ENCODE measurements around the gene FRMD1. TPM values are rescaled to one million over a fixed set of nuclear protein-coding genes. Genes with fewer than 3 reads are reported as not detected.

Gene FRMD1
- polyA plus RNA-seq, 3 donors, result not detected

- H3K4me3 Mint-ChIP-seq, result no peak overlapping the region
- H3K36me3 ChIP-seq (replicated peaks in 1 of 2; ENCODE audit: control insufficient read depth in 1 of 2, insufficient read depth in 2 of 2, low read length in 2 of 2), result no peaks in the 10 kb centered on the region
- H3K36me3 Mint-ChIP-seq, result peaks cover 3 to 4% of the 10 kb centered on the region in 2 donors
- H3K27ac ChIP-seq (ENCODE audit: low read depth in 1 of 2, low read length in 2 of 2), result no peak overlapping the region
- peaks cover 76 to 80% of the 10 kb centered on the region in 2 donors for H3K9me3 ChIP-seq (replicated peaks in 1 of 2; ENCODE audit: control insufficient read depth in 1 of 2, insufficient read depth in 1 of 2, low read length in 2 of 2)
- H3K4me2 ChIP-seq (replicated peaks; ENCODE audit: extremely low read depth, low read length, poor library complexity, severe bottlenecking), result no peak overlapping the region
- H3K27ac Mint-ChIP-seq, result no peak overlapping the region
- no peaks in the 10 kb centered on the region for H3K4me1 Mint-ChIP-seq
- peaks cover 35 to 86% (median 74%) of the 10 kb centered on the region in 7 donors for H3K9me3 Mint-ChIP-seq
- no peak overlapping the region for H3K4me3 ChIP-seq (replicated peaks in 1 of 3; ENCODE audit: low read depth in 2 of 3, low read length in 3 of 3)
- TF ChIP-seq, protein P1, sequence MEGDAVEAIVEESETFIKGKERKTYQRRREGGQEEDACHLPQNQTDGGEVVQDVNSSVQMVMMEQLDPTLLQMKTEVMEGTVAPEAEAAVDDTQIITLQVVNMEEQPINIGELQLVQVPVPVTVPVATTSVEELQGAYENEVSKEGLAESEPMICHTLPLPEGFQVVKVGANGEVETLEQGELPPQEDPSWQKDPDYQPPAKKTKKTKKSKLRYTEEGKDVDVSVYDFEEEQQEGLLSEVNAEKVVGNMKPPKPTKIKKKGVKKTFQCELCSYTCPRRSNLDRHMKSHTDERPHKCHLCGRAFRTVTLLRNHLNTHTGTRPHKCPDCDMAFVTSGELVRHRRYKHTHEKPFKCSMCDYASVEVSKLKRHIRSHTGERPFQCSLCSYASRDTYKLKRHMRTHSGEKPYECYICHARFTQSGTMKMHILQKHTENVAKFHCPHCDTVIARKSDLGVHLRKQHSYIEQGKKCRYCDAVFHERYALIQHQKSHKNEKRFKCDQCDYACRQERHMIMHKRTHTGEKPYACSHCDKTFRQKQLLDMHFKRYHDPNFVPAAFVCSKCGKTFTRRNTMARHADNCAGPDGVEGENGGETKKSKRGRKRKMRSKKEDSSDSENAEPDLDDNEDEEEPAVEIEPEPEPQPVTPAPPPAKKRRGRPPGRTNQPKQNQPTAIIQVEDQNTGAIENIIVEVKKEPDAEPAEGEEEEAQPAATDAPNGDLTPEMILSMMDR (IDR thresholded peaks at IDR 0.05), result no peak
- H3K27me3 Mint-ChIP-seq (ENCODE audit: low read depth in 3 of 3), result peaks cover 18 to 28% (median 27%) of the 10 kb centered on the region in 3 donors
- DNase-seq, result no peak
- no peak overlapping the region for H2AFZ ChIP-seq (ENCODE audit: insufficient read depth, low read depth, low read length, poor library complexity, severe bottlenecking)
- no peaks in the 10 kb centered on the region for H3K79me2 ChIP-seq (ENCODE audit: insufficient read depth, low read length)
- no peak overlapping the region for H3K9ac ChIP-seq (ENCODE audit: insufficient read depth, low read length, poor library complexity, severe bottlenecking)
- H3K27me3 ChIP-seq (ENCODE audit: control insufficient read depth in 2 of 2, insufficient read depth in 2 of 2, low read length in 2 of 2), result peaks cover 3 to 8% of the 10 kb centered on the region in 2 donors
- no CpG with 5 or more reads among the region's 5 CpGs for WGBS (ENCODE audit: insufficient coverage)
- no peaks in the 10 kb centered on the region for H4K20me1 ChIP-seq (ENCODE audit: insufficient read depth, low read length)
- no peaks in the 10 kb centered on the region for H3K4me1 ChIP-seq (ENCODE audit: control insufficient read depth in 1 of 2, insufficient read depth in 2 of 2, low read length in 2 of 2)
- intact Hi-C loops (cut with micrococcal nuclease), result no loop called here
Observed at GRCh38 chr6:168037856-168038255, 41.2 kb downstream of the FRMD1 start.

GRCh38 chr6:168037242-168037641 is 41.8 kb downstream of the FRMD1 start:
- Histone ChIP-seq H3K79me2 (ENCODE audit: insufficient read depth, low read length) (no peaks in the 10 kb centered on the region), H4K20me1 (ENCODE audit: insufficient read depth, low read length) (no peaks in the 10 kb centered on the region), H3K9me3 (replicated peaks in 1 of 2; ENCODE audit: control insufficient read depth in 1 of 2, insufficient read depth in 1 of 2, low read length in 2 of 2) (peaks cover 70 to 79% of the 10 kb centered on the region in 2 donors), H3K4me2 (replicated peaks; ENCODE audit: extremely low read depth, low read length, poor library complexity, severe bottlenecking) (no peak overlapping the region), H3K9ac (ENCODE audit: insufficient read depth, low read length, poor library complexity, severe bottlenecking) (no peak overlapping the region), H3K4me1 (ENCODE audit: control insufficient read depth in 1 of 2, insufficient read depth in 2 of 2, low read length in 2 of 2) (no peaks in the 10 kb centered on the region), H2AFZ (ENCODE audit: insufficient read depth, low read depth, low read length, poor library complexity, severe bottlenecking) (no peak overlapping the region), H3K27me3 (ENCODE audit: control insufficient read depth in 2 of 2, insufficient read depth in 2 of 2, low read length in 2 of 2) (peaks cover 3 to 8% of the 10 kb centered on the region in 2 donors), H3K27ac (ENCODE audit: low read depth in 1 of 2, low read length in 2 of 2) (no peak overlapping the region), H3K36me3 (replicated peaks in 1 of 2; ENCODE audit: control insufficient read depth in 1 of 2, insufficient read depth in 2 of 2, low read length in 2 of 2) (no peaks in the 10 kb centered on the region), H3K4me3 (replicated peaks in 1 of 3; ENCODE audit: low read depth in 2 of 3, low read length in 3 of 3) (no peak overlapping the region)
- Mint-ChIP-seq H3K4me3 (no peak overlapping the region), H3K9me3 (peaks cover 29 to 81% (median 68%) of the 10 kb centered on the region in 7 donors), H3K36me3 (peaks cover 3 to 4% of the 10 kb centered on the region in 2 donors), H3K27me3 (ENCODE audit: low read depth in 3 of 3) (peaks cover 18 to 32% (median 27%) of the 10 kb centered on the region in 3 donors), H3K27ac (no peak overlapping the region), H3K4me1 (no peaks in the 10 kb centered on the region)
- WGBS (ENCODE audit: insufficient coverage), result 100% methylated on average over 3 of the region's 6 CpGs
- DNase-seq, result no peak
- TF ChIP-seq, protein P1 (IDR thresholded peaks at IDR 0.05), result no peak
- intact Hi-C loops (cut with micrococcal nuclease), result no loop called here

All from CD14-positive monocyte (primary cell).